GM18526 (cell line): ENCODE results near the gene BECN2.

Experiments used
- POLR2A ChIP-seq: IDR thresholded peaks from 3 replicates; pipeline ENCODE4 v1.6.1; 2011; ENCODE audit not compliant: insufficient read length; ENCODE audit errors: extremely low read depth

Gene BECN2

DNA sequence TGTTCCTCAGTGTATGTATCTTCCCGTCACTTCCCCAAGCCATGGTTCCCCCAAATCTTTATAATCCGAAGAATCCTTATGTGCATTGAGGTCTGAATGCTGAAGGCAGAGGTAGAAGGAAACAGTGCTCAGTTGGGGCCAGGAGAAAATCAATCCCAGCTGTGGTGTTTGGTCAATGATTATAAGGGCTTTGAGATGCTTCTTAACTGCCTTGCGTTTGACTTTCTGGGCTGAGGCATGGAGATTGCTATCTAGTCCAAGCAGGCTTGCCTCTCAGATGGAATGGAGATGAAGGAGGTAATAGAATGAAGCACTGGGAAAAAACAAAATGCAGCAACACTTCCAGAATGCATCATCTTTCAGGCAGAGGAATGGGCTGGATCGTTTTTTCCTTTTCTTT, 44.9 kb downstream of the BECN2 start:
- no peak for TF ChIP-seq POLR2A

DNA sequence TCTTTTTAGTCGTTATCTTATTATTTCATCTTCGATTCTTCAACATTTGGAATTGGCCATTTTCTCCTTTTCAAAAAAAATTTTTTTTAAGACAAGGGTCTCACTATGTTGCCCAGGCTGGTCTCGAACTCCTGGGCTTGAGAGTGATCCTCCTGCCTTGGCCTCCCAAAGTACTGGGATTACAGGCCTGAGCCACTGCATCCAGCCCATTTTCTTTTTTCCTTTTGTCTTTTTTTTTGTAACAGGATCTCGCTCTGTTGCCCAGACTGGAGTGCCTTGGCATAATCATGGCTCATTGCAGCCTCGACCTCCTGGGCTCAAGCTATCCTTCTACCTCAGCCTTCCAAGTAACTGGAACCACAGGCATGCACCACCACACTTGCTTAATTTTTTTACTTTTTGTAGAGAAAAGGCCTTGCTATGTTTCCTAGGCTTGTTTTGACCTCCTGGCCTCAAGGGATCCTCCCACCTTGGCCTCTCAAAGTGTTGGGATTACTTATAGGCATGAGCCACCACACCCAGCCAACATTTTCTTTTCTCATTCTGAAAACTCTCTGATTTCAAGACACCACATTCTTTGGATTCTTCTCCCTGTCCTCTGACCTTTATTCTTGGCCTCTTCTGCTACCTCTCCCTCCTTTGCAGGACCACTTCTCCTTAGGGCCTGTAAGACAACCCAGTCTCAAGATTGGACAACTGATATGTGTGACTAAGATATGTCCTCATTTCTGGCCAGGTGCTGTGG, 47.4 kb downstream of the BECN2 start:
- TF ChIP-seq POLR2A = no peak

DNA sequence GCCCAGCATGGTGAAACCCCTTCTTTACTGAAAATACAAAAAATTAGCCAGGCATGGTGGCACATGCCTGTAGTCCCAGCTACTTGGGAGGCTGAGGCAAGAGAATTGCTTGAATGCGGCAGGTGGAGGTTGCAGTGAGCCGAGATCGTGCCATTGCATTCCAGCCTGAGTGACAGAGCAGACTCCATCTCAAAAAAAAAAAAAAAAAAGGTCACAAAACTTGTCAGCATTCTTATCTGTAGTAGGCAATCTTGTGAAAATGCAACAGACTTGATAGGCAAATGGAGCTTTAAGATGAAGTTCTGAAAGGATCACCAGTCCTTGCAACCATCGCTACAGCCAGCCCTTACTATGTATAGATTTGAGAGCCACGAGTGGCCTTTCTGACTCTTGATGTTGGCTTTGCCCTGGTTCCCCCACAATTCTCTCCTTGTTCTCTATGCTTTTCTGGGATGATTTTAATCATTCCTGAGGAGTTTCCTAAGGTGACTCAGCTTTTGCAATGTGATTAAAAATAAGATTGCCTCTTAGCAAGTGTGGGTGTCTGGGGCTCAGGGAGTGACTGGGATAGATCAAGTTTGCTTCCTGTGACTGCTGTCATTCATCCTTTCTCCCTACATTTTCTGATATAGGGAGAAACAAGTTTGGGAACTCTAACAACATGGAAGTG, 48.4 kb downstream of the BECN2 start:
- TF ChIP-seq POLR2A = no peak

DNA sequence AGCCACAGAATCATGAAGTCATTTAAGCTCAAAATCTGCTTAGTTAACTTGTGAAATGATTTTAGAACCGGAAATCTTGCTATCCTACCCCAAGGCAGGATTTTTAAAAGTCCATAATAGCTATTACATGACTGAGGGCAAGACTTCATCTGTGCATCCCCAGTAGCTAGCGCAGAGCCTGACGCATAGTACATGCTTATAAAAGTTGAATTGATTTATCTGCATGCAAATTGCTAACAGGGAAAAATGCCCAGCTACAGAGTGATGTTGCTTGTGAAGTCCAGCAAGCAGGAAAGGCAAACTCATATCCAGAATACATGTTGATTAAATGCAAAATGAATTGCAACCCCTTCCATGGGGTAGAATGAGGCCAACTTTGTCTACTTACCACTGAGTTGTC, 49.4 kb downstream of the BECN2 start:
- no peak for TF ChIP-seq POLR2A
